OCI-LY3 (cell line): ENCODE data around the gene TCF4.

Experiments used
- H2AFZ ChIP-seq: fragments of 200-600, 300-600 bp; shearing (Covaris generic); 2 replicates; pipeline ENCODE4 v1.6.0; 2014; ENCODE audit warnings: antibody characterized with exemption, low read depth, low read length
- H3K27ac ChIP-seq: fragments of 200-600, 300-600 bp; sonication (generic); 2 replicates; pipeline ENCODE4 v1.5.1; 2014; ENCODE audit warnings: mild to moderate bottlenecking, low read length, moderate library complexity, mixed read lengths
- H3K27me3 ChIP-seq: fragments of 200-600, 300-600 bp; sonication (generic); 2 replicates; pipeline ENCODE4 v1.6.1; 2014; ENCODE audit warnings: low read depth, low read length, mixed read lengths
- H3K36me3 ChIP-seq: fragments of 200-600, 300-600 bp; sonication (generic); replicated peaks from 2 replicates; pipeline ENCODE3; 2014; ENCODE audit warnings: low read depth, low read length, mixed read lengths
- H3K4me1 ChIP-seq: fragments of 300-600, 200-600 bp; sonication (generic); 2 replicates; pipeline ENCODE4 v1.6.1; 2014; ENCODE audit warnings: low read length, mixed read lengths
- H3K4me2 ChIP-seq: fragments of 200-600, 300-600 bp; sonication (generic); 2 replicates; pipeline ENCODE4 v1.6.1; 2014; ENCODE audit warnings: low read length, mixed read lengths
- H3K4me3 ChIP-seq: fragments of 300-600, 200-600 bp; sonication (generic); 2 replicates; pipeline ENCODE4 v1.5.1; 2014; ENCODE audit warnings: antibody characterized with exemption, mild to moderate bottlenecking, low read length, moderate library complexity
- H3K79me2 ChIP-seq: fragments of 300-600, 200-600 bp; shearing (Covaris generic); 2 replicates; pipeline ENCODE4 v1.6.1; 2014; ENCODE audit warnings: mild to moderate bottlenecking, low read length, mixed read lengths
- H3K9ac ChIP-seq: fragments of 300-600, 200-600 bp; shearing (Covaris generic); 2 replicates; pipeline ENCODE4 v1.6.0; 2014; ENCODE audit warnings: mild to moderate bottlenecking, low read length, moderate library complexity
- H3K9me3 ChIP-seq: fragments of 200-600, 300-600 bp; shearing (Covaris generic); 2 replicates; pipeline ENCODE4 v1.6.1; 2014; ENCODE audit warnings: low read length, mixed read lengths; ENCODE audit not compliant: insufficient read depth
- H4K20me1 ChIP-seq: fragments of 200-600, 300-600 bp; sonication (generic); 2 replicates; pipeline ENCODE4 v1.6.1; 2016; ENCODE audit warnings: low read length, mixed read lengths; ENCODE audit not compliant: insufficient read depth
- EZH2phosphoT487 ChIP-seq: fragments of 200-600 bp; shearing (Covaris generic); IDR thresholded peaks from 2 replicates; pipeline ENCODE4 v1.6.1; 2018; ENCODE audit warnings: antibody characterized with exemption, mixed run types, low read depth
- TF ChIP-seq, protein P1 (sequence below): fragments of 200-600, 300-600 bp; sonication (generic); IDR thresholded peaks from 2 replicates; pipeline ENCODE4 v1.5.1; 2014; ENCODE audit warnings: antibody characterized with exemption, low read length, low read depth

The TCF4 gene

GRCh38 chr18:55477860-55478581 is 110.0 kb downstream of the TCF4 start:
- Histone ChIP-seq H3K27me3 (no peaks in the 10 kb centered on the region), H3K9ac (peak overlapping the region; percentile 1; the same call in 1 of the 2 replicates), H2AFZ (no peak overlapping the region), H3K4me2 (peak overlapping the region; percentile 50), H3K4me1 (peaks cover 48% of the 10 kb centered on the region), H3K9me3 (no peaks in the 10 kb centered on the region), H3K36me3 (peaks cover 88% of the 10 kb centered on the region), H3K4me3 (peak overlapping the region; percentile 33), H3K79me2 (peaks cover 100% of the 10 kb centered on the region), H4K20me1 (peaks cover 100% of the 10 kb centered on the region), H3K27ac (peak overlapping the region; percentile 31)
- TF ChIP-seq EZH2phosphoT487 = no peak
- TF ChIP-seq, protein P1, sequence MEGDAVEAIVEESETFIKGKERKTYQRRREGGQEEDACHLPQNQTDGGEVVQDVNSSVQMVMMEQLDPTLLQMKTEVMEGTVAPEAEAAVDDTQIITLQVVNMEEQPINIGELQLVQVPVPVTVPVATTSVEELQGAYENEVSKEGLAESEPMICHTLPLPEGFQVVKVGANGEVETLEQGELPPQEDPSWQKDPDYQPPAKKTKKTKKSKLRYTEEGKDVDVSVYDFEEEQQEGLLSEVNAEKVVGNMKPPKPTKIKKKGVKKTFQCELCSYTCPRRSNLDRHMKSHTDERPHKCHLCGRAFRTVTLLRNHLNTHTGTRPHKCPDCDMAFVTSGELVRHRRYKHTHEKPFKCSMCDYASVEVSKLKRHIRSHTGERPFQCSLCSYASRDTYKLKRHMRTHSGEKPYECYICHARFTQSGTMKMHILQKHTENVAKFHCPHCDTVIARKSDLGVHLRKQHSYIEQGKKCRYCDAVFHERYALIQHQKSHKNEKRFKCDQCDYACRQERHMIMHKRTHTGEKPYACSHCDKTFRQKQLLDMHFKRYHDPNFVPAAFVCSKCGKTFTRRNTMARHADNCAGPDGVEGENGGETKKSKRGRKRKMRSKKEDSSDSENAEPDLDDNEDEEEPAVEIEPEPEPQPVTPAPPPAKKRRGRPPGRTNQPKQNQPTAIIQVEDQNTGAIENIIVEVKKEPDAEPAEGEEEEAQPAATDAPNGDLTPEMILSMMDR = no peak

DNA sequence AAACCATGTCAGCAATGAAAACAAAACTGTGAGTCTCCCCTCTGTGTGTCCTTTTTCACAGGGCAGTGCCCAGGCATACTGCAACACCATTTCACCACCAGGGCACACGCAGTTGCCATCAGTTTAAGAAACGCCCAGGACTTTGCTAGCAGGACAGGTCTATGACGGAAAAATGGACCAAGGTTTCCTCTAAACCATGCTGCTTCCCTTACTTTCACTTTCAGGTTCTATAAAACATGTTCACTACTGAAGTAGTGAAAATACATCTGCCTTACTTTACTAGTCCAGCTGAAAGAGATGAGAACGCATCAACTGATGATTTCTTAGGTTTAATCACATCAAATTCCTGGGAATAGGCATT is 110.5 kb downstream of the TCF4 start:
- H4K20me1 ChIP-seq = peaks cover 100% of the 10 kb centered on the region
- H2AFZ ChIP-seq = no peak overlapping the region
- H3K9ac ChIP-seq = peak overlapping the region; percentile 1; the same call in 1 of the 2 replicates
- peak overlapping the region; percentile 31 for H3K27ac ChIP-seq
- H3K9me3 ChIP-seq = no peaks in the 10 kb centered on the region
- TF ChIP-seq, protein P1 = 0 out of 2 replicates have a peak, but pooled peaks have one; percentile 5
- no peak for TF ChIP-seq EZH2phosphoT487
- H3K36me3 ChIP-seq = peaks cover 88% of the 10 kb centered on the region
- peaks cover 100% of the 10 kb centered on the region for H3K79me2 ChIP-seq
- H3K4me1 ChIP-seq = peaks cover 51% of the 10 kb centered on the region
- no peaks in the 10 kb centered on the region for H3K27me3 ChIP-seq
- H3K4me2 ChIP-seq = peak overlapping the region; percentile 50
- H3K4me3 ChIP-seq = peak overlapping the region; percentile 33

DNA sequence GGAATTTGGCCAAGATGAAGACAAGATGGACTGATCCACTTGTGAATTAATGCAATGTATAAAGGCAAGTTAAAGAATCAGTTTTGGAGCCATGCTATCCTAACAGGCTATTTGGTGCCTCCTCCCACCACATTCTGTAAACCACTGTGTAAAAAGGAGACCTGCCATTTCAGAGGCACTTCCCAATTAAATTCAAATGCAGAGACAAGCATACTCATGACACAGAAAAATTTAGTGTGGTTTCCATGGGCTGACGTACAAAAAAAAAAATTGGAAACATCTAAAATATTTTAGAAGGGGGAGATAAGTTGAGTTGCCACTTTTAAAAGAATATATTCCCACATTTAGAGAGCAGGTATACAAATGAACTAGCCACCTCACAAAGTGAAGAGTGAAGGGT is 112.1 kb downstream of the TCF4 start:
- Histone ChIP-seq H3K9ac (no peak overlapping the region), H4K20me1 (peaks cover 100% of the 10 kb centered on the region), H3K4me1 (peaks cover 60% of the 10 kb centered on the region), H2AFZ (no peak overlapping the region), H3K79me2 (peaks cover 100% of the 10 kb centered on the region), H3K4me2 (no peak overlapping the region), H3K27me3 (no peaks in the 10 kb centered on the region), H3K36me3 (peaks cover 86% of the 10 kb centered on the region), H3K9me3 (no peaks in the 10 kb centered on the region), H3K4me3 (no peak overlapping the region), H3K27ac (no peak overlapping the region)
- TF ChIP-seq, protein P1 = no peak
- no peak for TF ChIP-seq EZH2phosphoT487

GRCh38 chr18:55475467-55475866 is 112.5 kb downstream of the TCF4 start:
- Histone ChIP-seq H3K27me3 (no peaks in the 10 kb centered on the region), H2AFZ (no peak overlapping the region), H3K36me3 (peaks cover 89% of the 10 kb centered on the region), H3K27ac (no peak overlapping the region), H3K4me1 (peaks cover 58% of the 10 kb centered on the region), H3K4me2 (no peak overlapping the region), H3K9me3 (no peaks in the 10 kb centered on the region), H4K20me1 (peaks cover 100% of the 10 kb centered on the region), H3K4me3 (no peak overlapping the region), H3K9ac (no peak overlapping the region), H3K79me2 (peaks cover 100% of the 10 kb centered on the region)
- TF ChIP-seq, protein P1 = no peak
- no peak for TF ChIP-seq EZH2phosphoT487
